Retinal pigment epithelial cell (primary cell): ENCODE data around the gene LRRC72.

ENCODE experiments used
- DNase-seq: peaks from one replicate; pipeline ENCODE4 v3.0.0-alpha.2; 2010; ENCODE audit warnings: low read depth
- H3K4me3 ChIP-seq: 2 replicates; pipeline ENCODE4 v1.5.1; 2011; ENCODE audit warnings: mild to moderate bottlenecking, low read length, control low read depth, moderate library complexity
- TF ChIP-seq, protein P1 (sequence below): conservative IDR thresholded peaks from 2 replicates; pipeline ENCODE4 v1.5.1; 2011; ENCODE audit warnings: low read depth, low read length, control low read depth, inconsistent platforms

LRRC72 gene

GRCh38 chr7:16546921-16547505 is 20.4 kb downstream of the LRRC72 start:
- DNase-seq = no peak
- no peak overlapping the region for H3K4me3 ChIP-seq
- TF ChIP-seq, protein P1, sequence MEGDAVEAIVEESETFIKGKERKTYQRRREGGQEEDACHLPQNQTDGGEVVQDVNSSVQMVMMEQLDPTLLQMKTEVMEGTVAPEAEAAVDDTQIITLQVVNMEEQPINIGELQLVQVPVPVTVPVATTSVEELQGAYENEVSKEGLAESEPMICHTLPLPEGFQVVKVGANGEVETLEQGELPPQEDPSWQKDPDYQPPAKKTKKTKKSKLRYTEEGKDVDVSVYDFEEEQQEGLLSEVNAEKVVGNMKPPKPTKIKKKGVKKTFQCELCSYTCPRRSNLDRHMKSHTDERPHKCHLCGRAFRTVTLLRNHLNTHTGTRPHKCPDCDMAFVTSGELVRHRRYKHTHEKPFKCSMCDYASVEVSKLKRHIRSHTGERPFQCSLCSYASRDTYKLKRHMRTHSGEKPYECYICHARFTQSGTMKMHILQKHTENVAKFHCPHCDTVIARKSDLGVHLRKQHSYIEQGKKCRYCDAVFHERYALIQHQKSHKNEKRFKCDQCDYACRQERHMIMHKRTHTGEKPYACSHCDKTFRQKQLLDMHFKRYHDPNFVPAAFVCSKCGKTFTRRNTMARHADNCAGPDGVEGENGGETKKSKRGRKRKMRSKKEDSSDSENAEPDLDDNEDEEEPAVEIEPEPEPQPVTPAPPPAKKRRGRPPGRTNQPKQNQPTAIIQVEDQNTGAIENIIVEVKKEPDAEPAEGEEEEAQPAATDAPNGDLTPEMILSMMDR = no peak

DNA sequence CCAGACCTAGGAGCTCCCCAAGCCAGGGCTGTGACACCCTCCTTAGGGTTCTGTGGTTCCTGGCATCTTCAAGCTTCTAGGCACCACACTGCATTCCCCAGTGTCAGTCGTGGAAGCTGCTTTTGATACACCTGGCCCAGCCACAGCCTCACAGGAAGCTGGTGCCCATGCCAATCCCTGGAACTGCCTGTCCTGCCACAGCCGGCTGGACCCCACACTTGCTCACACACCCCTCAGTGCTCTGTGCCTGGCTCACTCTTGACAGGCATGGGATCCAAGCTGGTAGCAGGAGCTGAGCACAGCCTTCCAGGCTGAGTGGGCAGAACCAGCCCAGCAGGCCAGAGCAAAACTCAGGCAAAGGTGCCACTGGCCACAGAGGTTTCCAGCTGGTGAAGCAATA is 21.8 kb downstream of the LRRC72 start:
- TF ChIP-seq, protein P1 = no peak
- H3K4me3 ChIP-seq = no peak overlapping the region

DNA sequence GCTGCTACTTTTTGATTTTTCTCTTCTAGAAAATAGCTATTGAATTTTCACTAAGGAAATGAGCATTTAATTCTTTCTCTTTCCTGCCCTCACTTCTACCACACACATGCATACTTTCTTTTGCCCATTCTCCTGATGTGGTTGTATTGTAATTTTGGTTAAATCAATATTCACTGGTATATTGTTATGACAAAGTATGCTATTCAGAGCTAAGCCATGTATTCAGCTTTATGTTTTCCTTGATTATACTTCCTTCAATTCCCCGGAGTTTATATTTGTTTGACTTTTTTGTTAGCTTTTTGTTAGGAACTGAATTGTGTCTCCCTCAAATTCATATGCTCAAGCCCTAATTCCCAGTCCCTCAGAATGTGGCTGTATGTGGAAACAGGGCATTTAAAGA is 24.0 kb downstream of the LRRC72 start:
- TF ChIP-seq, protein P1 = no peak
- no peak for DNase-seq
- no peak overlapping the region for H3K4me3 ChIP-seq

More for the DNA sequence above, 21.8 kb downstream of the LRRC72 start:
- no peak for DNase-seq

- H3K4me3 ChIP-seq = no peak overlapping the region
- peak; percentile 84 for DNase-seq
- TF ChIP-seq, protein P1 = no peak
Measured at GRCh38 chr7:16554518-16555236, 28.1 kb downstream of the LRRC72 start.

DNA sequence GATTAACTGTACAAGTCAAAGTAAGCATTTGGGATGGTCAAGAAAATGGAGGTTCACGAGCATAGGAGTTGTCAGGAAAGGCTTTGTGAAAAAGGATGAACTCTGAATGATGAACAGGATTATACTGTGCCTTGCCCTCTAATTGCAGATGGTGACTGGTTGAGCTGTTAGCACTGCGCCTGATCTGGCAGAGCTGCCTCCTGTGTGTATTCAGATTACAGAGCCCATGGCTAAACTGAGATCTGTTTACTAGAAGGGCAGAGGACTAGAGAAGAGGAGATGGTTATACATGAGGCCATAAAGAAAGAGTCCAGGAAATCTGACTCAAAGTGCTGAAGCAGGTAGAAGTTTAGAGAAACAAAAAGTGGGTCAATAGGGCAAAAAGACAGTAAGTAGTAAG is 29.7 kb downstream of the LRRC72 start:
- DNase-seq = no peak
- H3K4me3 ChIP-seq = no peak overlapping the region
- TF ChIP-seq, protein P1 = no peak

GRCh38 chr7:16558761-16559302 is 32.2 kb downstream of the LRRC72 start:
- TF ChIP-seq, protein P1 = no peak
- H3K4me3 ChIP-seq = no peak overlapping the region
- DNase-seq = no peak
